Kidney epithelial cell (primary cell): Measurements from ENCODE around the gene PIK3C2G. TPM values are rescaled to one million over a fixed set of nuclear protein-coding genes. Genes with fewer than 3 reads are reported as not detected.

Experiments used
- DNase-seq: peaks from one replicate; pipeline ENCODE4 v3.0.0-alpha.2; 2010; ENCODE audit warnings: low read depth
- H3K27me3 ChIP-seq: 2 replicates; pipeline ENCODE4 v1.6.0; 2011; ENCODE audit warnings: low read length; ENCODE audit not compliant: control insufficient read depth, insufficient read depth
- H3K36me3 ChIP-seq: 2 replicates; pipeline ENCODE4 v1.5.1; 2011; ENCODE audit warnings: low read length; ENCODE audit not compliant: control insufficient read depth, insufficient read depth
- H3K4me3 ChIP-seq: 2 replicates; pipeline ENCODE4 v1.5.1; 2011; ENCODE audit warnings: low read depth, mild to moderate bottlenecking, control low read depth, low read length
- CTCF ChIP-seq: IDR thresholded peaks from 2 replicates; pipeline ENCODE4 v1.5.1; 2011; ENCODE audit warnings: mild to moderate bottlenecking, moderate library complexity, low read length, control low read depth, inconsistent platforms; ENCODE audit not compliant: insufficient read depth, poor library complexity, severe bottlenecking
- total RNA-seq: library from RNA; depleted of rRNA; stranded (reverse); fragments of >200 nt; gene quantifications from 2 replicates; pipeline ENCODE4 v1.2.3, GENCODE V29; 2015

The PIK3C2G gene
- total RNA-seq, 1 donor from 2014 or later, result 0.13 TPM

GRCh38 chr12:18470251-18470650 is 208.9 kb downstream of the PIK3C2G start:
- Histone ChIP-seq H3K36me3 (no peaks in the 10 kb centered on the region), H3K4me3 (no peak overlapping the region), H3K27me3 (no peaks in the 10 kb centered on the region)
- no peak for TF ChIP-seq CTCF
- no peak for DNase-seq

GRCh38 chr12:18472304-18472703 is 211.0 kb downstream of the PIK3C2G start:
- no peaks in the 10 kb centered on the region for H3K36me3 ChIP-seq
- DNase-seq, result no peak
- TF ChIP-seq CTCF, result no peak
- H3K4me3 ChIP-seq, result no peak overlapping the region
- no peaks in the 10 kb centered on the region for H3K27me3 ChIP-seq

- no peak overlapping the region for H3K4me3 ChIP-seq
- no peaks in the 10 kb centered on the region for H3K36me3 ChIP-seq
- no peak for DNase-seq
- no peak for TF ChIP-seq CTCF
- no peaks in the 10 kb centered on the region for H3K27me3 ChIP-seq
These were observed 211.5 kb downstream of the PIK3C2G start for GRCh38 chr12:18472806-18473205.

GRCh38 chr12:18476861-18477260 is 215.5 kb downstream of the PIK3C2G start:
- no peak for TF ChIP-seq CTCF
- no peaks in the 10 kb centered on the region for H3K27me3 ChIP-seq
- DNase-seq, result no peak
- H3K36me3 ChIP-seq, result no peaks in the 10 kb centered on the region
- H3K4me3 ChIP-seq, result no peak overlapping the region

- DNase-seq, result no peak
- H3K36me3 ChIP-seq, result no peaks in the 10 kb centered on the region
- no peak overlapping the region for H3K4me3 ChIP-seq
- H3K27me3 ChIP-seq, result no peaks in the 10 kb centered on the region
- no peak for TF ChIP-seq CTCF
These were observed 217.9 kb downstream of the PIK3C2G start for GRCh38 chr12:18479256-18479655.

GRCh38 chr12:18482601-18483120 is 221.3 kb downstream of the PIK3C2G start:
- Histone ChIP-seq H3K4me3 (no peak overlapping the region), H3K27me3 (no peaks in the 10 kb centered on the region), H3K36me3 (no peaks in the 10 kb centered on the region)
- DNase-seq, result no peak
- TF ChIP-seq CTCF, result no peak
